C4-2B (cell line): ENCODE results near the gene C1QTNF1.

ENCODE experiments used
- ZFX ChIP-seq: fragments of 450-650 bp; IDR thresholded peaks from 2 replicates; pipeline ENCODE4 v1.6.1; 2017
- TF ChIP-seq, protein P1 (sequence below): fragments of 450-650 bp; conservative IDR thresholded peaks from 2 replicates; pipeline ENCODE4 v1.5.1; 2017; ENCODE audit warnings: mild to moderate bottlenecking

DNA sequence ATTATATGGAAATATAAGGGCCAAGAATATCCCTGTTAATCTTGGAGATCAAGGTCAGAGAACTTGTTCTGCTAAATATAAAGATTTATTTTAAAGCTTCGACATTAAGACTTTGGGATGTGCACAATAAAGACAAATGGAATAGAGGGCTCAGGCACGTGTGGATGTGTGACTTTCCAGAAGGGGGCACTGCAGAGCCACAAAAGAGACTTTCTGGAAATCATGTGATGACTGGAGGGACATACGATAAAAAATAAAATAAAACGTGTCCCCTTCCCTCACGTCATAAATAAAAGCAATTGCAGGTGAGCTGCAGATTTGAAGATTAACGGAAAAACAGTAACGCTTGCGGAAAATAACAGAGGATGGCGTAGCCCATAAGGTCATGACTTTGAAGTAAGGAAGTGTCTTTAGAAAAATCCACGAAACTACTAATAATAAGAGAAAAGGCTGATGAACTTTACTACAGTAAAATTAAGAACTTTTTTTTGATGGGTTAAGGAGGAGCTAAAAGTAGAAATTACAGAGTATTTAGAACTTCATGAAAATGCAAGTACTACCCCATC lies 41.2 kb downstream of the C1QTNF1 start:
- TF ChIP-seq, protein P1, sequence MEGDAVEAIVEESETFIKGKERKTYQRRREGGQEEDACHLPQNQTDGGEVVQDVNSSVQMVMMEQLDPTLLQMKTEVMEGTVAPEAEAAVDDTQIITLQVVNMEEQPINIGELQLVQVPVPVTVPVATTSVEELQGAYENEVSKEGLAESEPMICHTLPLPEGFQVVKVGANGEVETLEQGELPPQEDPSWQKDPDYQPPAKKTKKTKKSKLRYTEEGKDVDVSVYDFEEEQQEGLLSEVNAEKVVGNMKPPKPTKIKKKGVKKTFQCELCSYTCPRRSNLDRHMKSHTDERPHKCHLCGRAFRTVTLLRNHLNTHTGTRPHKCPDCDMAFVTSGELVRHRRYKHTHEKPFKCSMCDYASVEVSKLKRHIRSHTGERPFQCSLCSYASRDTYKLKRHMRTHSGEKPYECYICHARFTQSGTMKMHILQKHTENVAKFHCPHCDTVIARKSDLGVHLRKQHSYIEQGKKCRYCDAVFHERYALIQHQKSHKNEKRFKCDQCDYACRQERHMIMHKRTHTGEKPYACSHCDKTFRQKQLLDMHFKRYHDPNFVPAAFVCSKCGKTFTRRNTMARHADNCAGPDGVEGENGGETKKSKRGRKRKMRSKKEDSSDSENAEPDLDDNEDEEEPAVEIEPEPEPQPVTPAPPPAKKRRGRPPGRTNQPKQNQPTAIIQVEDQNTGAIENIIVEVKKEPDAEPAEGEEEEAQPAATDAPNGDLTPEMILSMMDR: peak; percentile 73
- TF ChIP-seq ZFX: no peak
